ENCODE measurements around the gene SOX9. TPM values are rescaled to one million over a fixed set of nuclear protein-coding genes. Genes with fewer than 3 reads are reported as not detected.

Gene SOX9
- total RNA-seq = 10 to 100 TPM in 4 of 5 donors, 1 to 10 TPM in 1; 5.8 to 69.5 (median 34.9) TPM
- polyA plus RNA-seq = 10 to 100 TPM in 2 of 3 donors, 1 to 10 TPM in 1; 7.8 to 15.4 (median 10.5) TPM
- long read RNA-seq, donor 1, transcript SOX9-201 (3 exons, 3,935 nt) = major isoform, 14 of 14 reads
- long read RNA-seq, donor 1, partial matches to known transcripts = 0 of 14 reads
- long read RNA-seq, donor 1, other reads (novel, unspliced or antisense) = 0 of 14 reads
- long read RNA-seq, donor 2, transcript SOX9-201 (3 exons, 3,935 nt) = major isoform, 29 of 29 reads
- long read RNA-seq, donor 2, partial matches to known transcripts = 0 of 29 reads
- long read RNA-seq, donor 2, other reads (novel, unspliced or antisense) = 0 of 29 reads
- long read RNA-seq, donor 3, transcript SOX9-201 (3 exons, 3,935 nt) = major isoform, 7 of 7 reads
- long read RNA-seq, donor 3, partial matches to known transcripts = 0 of 7 reads
- long read RNA-seq, donor 3, other reads (novel, unspliced or antisense) = 0 of 7 reads
- long read RNA-seq, donor 4, partial matches to known transcripts = 11 of 11 reads
- long read RNA-seq, donor 4, other reads (novel, unspliced or antisense) = 0 of 11 reads
- long read RNA-seq, donor 5, transcript SOX9-201 (3 exons, 3,935 nt) = major isoform, 12 of 26 reads
- long read RNA-seq, donor 5, partial matches to known transcripts = 14 of 26 reads
- long read RNA-seq, donor 5, other reads (novel, unspliced or antisense) = 0 of 26 reads
- long read RNA-seq, donor 6, transcript SOX9-201 (3 exons, 3,935 nt) = major isoform, 47 of 53 reads
- long read RNA-seq, donor 6, partial matches to known transcripts = 6 of 53 reads
- long read RNA-seq, donor 6, other reads (novel, unspliced or antisense) = 0 of 53 reads
- long read RNA-seq, donor 7, transcript SOX9-201 (3 exons, 3,935 nt) = major isoform, 9 of 9 reads
- long read RNA-seq, donor 7, partial matches to known transcripts = 0 of 9 reads
- long read RNA-seq, donor 7, other reads (novel, unspliced or antisense) = 0 of 9 reads
- long read RNA-seq, donor 8, transcript SOX9-201 (3 exons, 3,935 nt) = major isoform, 5 of 5 reads
- long read RNA-seq, donor 8, partial matches to known transcripts = 0 of 5 reads
- long read RNA-seq, donor 8, other reads (novel, unspliced or antisense) = 0 of 5 reads
- long read RNA-seq, donor 9, transcript SOX9-201 (3 exons, 3,935 nt) = major isoform, 9 of 9 reads
- long read RNA-seq, donor 9, partial matches to known transcripts = 0 of 9 reads
- long read RNA-seq, donor 9, other reads (novel, unspliced or antisense) = 0 of 9 reads
- long read RNA-seq, donor 10, transcript SOX9-201 (3 exons, 3,935 nt) = major isoform, 6 of 34 reads
- long read RNA-seq, donor 10, partial matches to known transcripts = 28 of 34 reads
- long read RNA-seq, donor 10, other reads (novel, unspliced or antisense) = 0 of 34 reads

GRCh38 chr17:72120642-72121163 lies at the start of gene SOX9:
TSS of gene SOX9 (plus strand) at chr17:72121020. CDS start at chr17:72121392, 372 bp downstream.
- H3K27me3 ChIP-seq = peaks cover 12 to 89% (median 54%) of the 10 kb centered on the region in 3 donors
- 1 to 3% (median 1%) methylated on average over 16 to 27 of the region's 27 CpGs for WGBS, 5 donors
- no peak for TF ChIP-seq EP300 (IDR thresholded peaks at IDR 0.05)
- peak in 2 of 4 donors; percentile 85 to 90 for TF ChIP-seq POLR2A (IDR thresholded peaks at IDR 0.05)
- peak in 2 of 3 donors; percentile 94 to 97 for TF ChIP-seq POLR2AphosphoS5 (IDR thresholded peaks at IDR 0.05)
- H3K36me3 ChIP-seq = peaks cover 0 to 6% (median 0%) of the 10 kb centered on the region in 4 donors
- H3K9me3 ChIP-seq = no peaks in the 10 kb centered on the region
- intact Hi-C loops (cut with DNase I; ENCODE audit: low total_unique reads) = no loop called here
- peak within 1 kb of the TSS; percentile 53 to 74 (median 66) for H3K4me3 ChIP-seq
- peak; percentile 92 to 96 for DNase-seq
- peaks cover 43 to 80% (median 68%) of the 10 kb centered on the region in 4 donors for H3K4me1 ChIP-seq
- peak within 1 kb of the TSS; percentile 89 to 91 (median 90) for H3K27ac ChIP-seq

GRCh38 chr17:72071330-72071729 lies 49.5 kb upstream of the SOX9 start:
- Histone ChIP-seq H3K4me3 (no peak overlapping the region), H3K9me3 (no peaks in the 10 kb centered on the region), H3K27ac (no peak overlapping the region), H3K36me3 (no peaks in the 10 kb centered on the region), H3K4me1 (no peaks in the 10 kb centered on the region), H3K27me3 (no peaks in the 10 kb centered on the region)
- 47 to 63% (median 56%) methylated on average over 4 of the region's 4 CpGs for WGBS, 5 donors
- no peak for TF ChIP-seq CTCF (IDR thresholded peaks at IDR 0.05)
- no peak for TF ChIP-seq EP300 (IDR thresholded peaks at IDR 0.05)
- TF ChIP-seq POLR2A (IDR thresholded peaks at IDR 0.05) = no peak
- TF ChIP-seq POLR2AphosphoS5 (IDR thresholded peaks at IDR 0.05) = no peak
- intact Hi-C loops (cut with DNase I; ENCODE audit: low total_unique reads) = no loop called here
- DNase-seq = no peak

DNA sequence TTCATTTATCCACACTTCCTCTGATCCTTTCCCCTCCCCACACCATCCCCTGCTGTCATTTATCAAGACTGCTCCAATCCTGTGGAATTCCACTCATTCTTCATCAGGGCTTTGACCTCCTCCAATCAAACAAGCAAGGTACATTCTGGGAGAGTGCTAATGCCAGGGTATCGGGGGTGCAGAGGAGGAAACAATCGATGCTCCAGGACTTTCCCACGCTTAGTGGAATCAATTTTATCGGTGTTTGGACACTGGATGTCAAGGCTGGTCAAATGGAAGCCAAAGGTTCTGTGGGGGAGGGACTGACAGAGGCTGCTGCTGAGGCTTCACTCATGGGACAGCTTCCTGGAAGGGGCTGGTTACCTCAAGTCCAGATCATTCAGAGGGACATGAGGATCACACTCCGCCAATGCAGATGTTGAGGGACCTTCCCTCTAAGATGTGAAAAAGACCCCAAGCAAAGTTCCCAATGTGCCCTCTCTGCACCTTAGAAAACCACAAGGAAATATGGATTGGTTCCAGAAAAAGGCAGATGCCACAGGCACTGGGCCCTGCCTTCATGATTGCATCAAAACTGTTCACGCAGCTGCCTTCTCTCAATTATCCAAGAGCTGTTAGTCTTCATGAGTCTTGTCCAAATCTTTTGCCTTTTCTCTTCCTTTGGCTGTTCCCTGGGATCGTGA lies 44.7 kb upstream of the SOX9 start:
- Histone ChIP-seq H3K9me3 (peaks cover 0 to 5% (median 0%) of the 10 kb centered on the region in 4 donors), H3K27ac (no peak overlapping the region), H3K4me3 (no peak overlapping the region), H3K36me3 (no peaks in the 10 kb centered on the region), H3K27me3 (no peaks in the 10 kb centered on the region), H3K4me1 (no peaks in the 10 kb centered on the region)
- WGBS, 5 donors = 62 to 69% (median 65%) methylated on average over 7 of the region's 7 CpGs
- TF ChIP-seq CTCF (IDR thresholded peaks at IDR 0.05) (no peak), POLR2A (IDR thresholded peaks at IDR 0.05) (no peak), POLR2AphosphoS5 (IDR thresholded peaks at IDR 0.05) (no peak), EP300 (IDR thresholded peaks at IDR 0.05) (no peak)
- no peak for DNase-seq
- intact Hi-C loops (cut with DNase I; ENCODE audit: low total_unique reads) = no loop called here

DNA sequence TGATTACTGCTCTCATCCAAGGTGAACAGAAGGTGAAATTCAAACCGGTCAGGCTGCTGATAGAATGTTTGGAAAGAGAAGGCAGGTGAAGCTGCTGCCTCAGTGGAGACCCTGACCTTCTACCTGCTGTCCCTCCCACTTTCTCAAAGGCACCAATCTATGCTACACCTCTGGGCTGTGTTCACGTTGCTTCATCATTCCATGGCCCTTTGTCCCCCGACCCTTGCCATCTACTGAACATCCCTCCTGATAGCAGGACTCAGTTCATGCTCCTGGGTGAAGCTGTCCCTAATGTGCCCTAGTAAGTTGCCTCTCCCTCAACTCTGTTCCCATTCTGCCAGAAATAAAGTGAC lies 44.2 kb upstream of the SOX9 start:
- H3K27me3 ChIP-seq = no peaks in the 10 kb centered on the region
- intact Hi-C loops (cut with DNase I; ENCODE audit: low total_unique reads) = no loop called here
- TF ChIP-seq POLR2AphosphoS5 (IDR thresholded peaks at IDR 0.05) (no peak), CTCF (IDR thresholded peaks at IDR 0.05) (no peak), POLR2A (IDR thresholded peaks at IDR 0.05) (no peak), EP300 (IDR thresholded peaks at IDR 0.05) (no peak)
- H3K9me3 ChIP-seq = peaks cover 0 to 5% (median 0%) of the 10 kb centered on the region in 4 donors
- H3K4me1 ChIP-seq = no peaks in the 10 kb centered on the region
- no peak overlapping the region for H3K27ac ChIP-seq
- no peaks in the 10 kb centered on the region for H3K36me3 ChIP-seq
- no peak overlapping the region for H3K4me3 ChIP-seq
- no peak for DNase-seq
- 67 to 89% (median 78%) methylated on average over 3 of the region's 3 CpGs for WGBS, 5 donors
